IMR-90 (cell line): ENCODE measurements around the gene SLC25A41. TPM values are rescaled to one million over a fixed set of nuclear protein-coding genes. Genes with fewer than 3 reads are reported as not detected.

Experiments used
- ATAC-seq: fragments of 200-7000 bp; cut with Tn5 transposase; 2 replicates; pipeline ENCODE4 v1.9.1; 2020; ENCODE audit warnings: low read depth, mild to moderate bottlenecking, moderate library complexity
- BruUV-seq: library from RNA; stranded (reverse); fragments of 400-500 nt; replicated peaks from 2 replicates; lab custom pipeline; 2021; lab: Mats Ljungman, UMichigan
- CTCF ChIA-PET: fragments of 300-600 bp; formaldehyde crosslinking; extraction: SDS; loops from one replicate; lab custom pipeline; 2021; ENCODE audit warnings: antibody characterized with exemption; lab: Yijun Ruan, JAX
- POLR2A ChIA-PET: fragments of 300-600 bp; sonication (Branson Sonifier 250); formaldehyde crosslinking; loops from one replicate; lab custom pipeline; 2022; ENCODE audit warnings: antibody characterized with exemption; ENCODE audit not compliant: unreplicated experiment; lab: Charles Lee
- DNase-seq: peaks from one replicate; pipeline ENCODE4 v3.0.0; 2013
- H2AFZ ChIP-seq: replicated peaks from 2 replicates; pipeline ENCODE3; 2013; ENCODE audit warnings: low read length, mild to moderate bottlenecking; ENCODE audit not compliant: poor library complexity
- H2AK5ac ChIP-seq: 2 replicates; pipeline ENCODE4 v1.6.1; 2013; ENCODE audit warnings: low read depth, low read length, inconsistent platforms
- H2AK9ac ChIP-seq: replicated peaks from 2 replicates; pipeline ENCODE3; 2013; ENCODE audit warnings: mild to moderate bottlenecking, low read depth, low read length, moderate library complexity; ENCODE audit not compliant: poor library complexity
- H2BK120ac ChIP-seq: 2 replicates; pipeline ENCODE4 v1.6.1; 2013; ENCODE audit warnings: low read depth, low read length, inconsistent platforms
- H2BK15ac ChIP-seq: 3 replicates; pipeline ENCODE4 v1.6.1; 2013; ENCODE audit warnings: low read depth, low read length, inconsistent platforms
- H2BK20ac ChIP-seq: 2 replicates; pipeline ENCODE4 v1.6.1; 2013; ENCODE audit warnings: low read depth, mild to moderate bottlenecking, inconsistent platforms, low read length, moderate library complexity
- H2BK5ac ChIP-seq: 2 replicates; pipeline ENCODE4 v1.6.1; 2013; ENCODE audit warnings: mild to moderate bottlenecking, low read depth, low read length, inconsistent platforms; ENCODE audit not compliant: poor library complexity, severe bottlenecking
- H3K14ac ChIP-seq: replicated peaks from 2 replicates; pipeline ENCODE4 v1.6.1; 2013; ENCODE audit warnings: low read depth, low read length, inconsistent platforms
- H3K18ac ChIP-seq: 2 replicates; pipeline ENCODE4 v1.6.1; 2013; ENCODE audit warnings: low read depth, low read length, control low read depth
- H3K23ac ChIP-seq: 2 replicates; pipeline ENCODE4 v1.6.1; 2013; ENCODE audit warnings: low read depth, low read length, inconsistent platforms
- H3K27ac ChIP-seq: 2 replicates; pipeline ENCODE4 v1.5.1; 2013; ENCODE audit warnings: mild to moderate bottlenecking, control low read depth, low read length; ENCODE audit not compliant: insufficient read depth
- H3K27me3 ChIP-seq: 2 replicates; pipeline ENCODE4 v1.6.1; 2013; ENCODE audit warnings: low read length; ENCODE audit not compliant: control insufficient read depth, insufficient read depth
- H3K36me3 ChIP-seq: 2 replicates; pipeline ENCODE4 v1.6.1; 2013; ENCODE audit warnings: low read length, mixed read lengths; ENCODE audit not compliant: control insufficient read depth, insufficient read depth
- H3K4ac ChIP-seq: 2 replicates; pipeline ENCODE4 v1.6.1; 2013; ENCODE audit warnings: low read depth, low read length, inconsistent platforms
- H3K4me1 ChIP-seq: 2 replicates; pipeline ENCODE4 v1.6.1; 2013; ENCODE audit warnings: low read length, mixed read lengths; ENCODE audit not compliant: control insufficient read depth, insufficient read depth
- H3K4me2 ChIP-seq: 2 replicates; pipeline ENCODE4 v1.6.1; 2013; ENCODE audit warnings: low read depth, mild to moderate bottlenecking, control low read depth, low read length, moderate library complexity
- H3K4me3 ChIP-seq: 2 replicates; pipeline ENCODE4 v1.5.1; 2013; ENCODE audit warnings: low read depth, mild to moderate bottlenecking, control low read depth, low read length, moderate library complexity; ENCODE audit not compliant: insufficient read depth
- H3K56ac ChIP-seq: 2 replicates; pipeline ENCODE4 v1.6.1; 2013; ENCODE audit warnings: low read length, inconsistent platforms; ENCODE audit not compliant: insufficient read depth; ENCODE audit errors: extremely low read depth
- H3K79me1 ChIP-seq, 2 experiments: 2 replicates each; pipeline ENCODE4 v1.6.1; 2013; ENCODE audit warnings: low read length in 2 of 2, inconsistent platforms in 1 of 2, low read depth in 1 of 2
- H3K9ac ChIP-seq: 2 replicates; pipeline ENCODE4 v1.6.1; 2013; ENCODE audit warnings: low read depth, low read length, control low read depth
- H3K9me1 ChIP-seq: 2 replicates; pipeline ENCODE4 v1.6.1; 2013; ENCODE audit warnings: low read length, inconsistent platforms; ENCODE audit not compliant: insufficient read depth
- H3K9me3 ChIP-seq: 2 replicates; pipeline ENCODE4 v1.6.1; 2013; ENCODE audit warnings: low read length; ENCODE audit not compliant: control insufficient read depth, insufficient read depth
- H4K20me1 ChIP-seq: 2 replicates; pipeline ENCODE4 v1.6.1; 2013; ENCODE audit warnings: low read length, inconsistent platforms; ENCODE audit not compliant: insufficient read depth
- H4K5ac ChIP-seq: 2 replicates; pipeline ENCODE4 v1.6.1; 2013; ENCODE audit warnings: mild to moderate bottlenecking, low read depth, low read length, control low read depth
- H4K8ac ChIP-seq, 2 experiments: 2 replicates each; pipeline ENCODE4 v1.6.1; 2013; ENCODE audit warnings: low read depth in 2 of 2, low read length in 2 of 2, control low read depth in 1 of 2, inconsistent platforms in 1 of 2
- H4K91ac ChIP-seq: 2 replicates; pipeline ENCODE4 v1.6.1; 2013; ENCODE audit warnings: low read depth, low read length, inconsistent platforms; ENCODE audit not compliant: insufficient read depth
- BHLHE40 ChIP-seq: fragments of 150-350 bp; IDR thresholded peaks from 2 replicates; pipeline ENCODE4 v1.6.1; 2016; ENCODE audit warnings: mild to moderate bottlenecking, low read depth, low read length
- CEBPB ChIP-seq: IDR thresholded peaks from 2 replicates; pipeline ENCODE4 v1.6.1; 2012; ENCODE audit warnings: low read depth, low read length, improper control_type of control experiment
- CHD1 ChIP-seq: IDR thresholded peaks from 2 replicates; pipeline ENCODE4 v1.6.1; 2012; ENCODE audit warnings: low read depth, low read length, improper control_type of control experiment
- FOS ChIP-seq: fragments of 150-350 bp; IDR thresholded peaks from 2 replicates; pipeline ENCODE4 v1.6.1; 2016; ENCODE audit warnings: low read depth, low read length
- MAFK ChIP-seq: IDR thresholded peaks from 2 replicates; pipeline ENCODE4 v1.6.1; 2012; ENCODE audit warnings: low read depth, low read length, improper control_type of control experiment
- MAZ ChIP-seq: IDR thresholded peaks from 2 replicates; pipeline ENCODE4 v1.6.1; 2012; ENCODE audit warnings: low read depth, mild to moderate bottlenecking, low read length, improper control_type of control experiment, moderate library complexity, borderline replicate concordance
- MXI1 ChIP-seq: IDR thresholded peaks from 2 replicates; pipeline ENCODE4 v1.6.1; 2012; ENCODE audit warnings: low read depth, mild to moderate bottlenecking, low read length, moderate library complexity, borderline replicate concordance
- NFE2L2 ChIP-seq: fragments of 150-350 bp; IDR thresholded peaks from 2 replicates; pipeline ENCODE4 v1.6.1; 2016; ENCODE audit warnings: low read depth, mild to moderate bottlenecking, low read length
- POLR2A ChIP-seq: IDR thresholded peaks from 2 replicates; pipeline ENCODE4 v1.6.1; 2012; ENCODE audit warnings: mild to moderate bottlenecking, low read depth, low read length
- RAD21 ChIP-seq: IDR thresholded peaks from 2 replicates; pipeline ENCODE4 v1.6.1; 2012; ENCODE audit warnings: low read length, improper control_type of control experiment
- RCOR1 ChIP-seq: IDR thresholded peaks from 2 replicates; pipeline ENCODE4 v1.6.1; 2012; ENCODE audit warnings: mild to moderate bottlenecking, low read length, improper control_type of control experiment; ENCODE audit not compliant: insufficient replicate concordance
- RFX5 ChIP-seq: IDR thresholded peaks from 2 replicates; pipeline ENCODE4 v1.8.0; 2012; ENCODE audit warnings: low read depth, mild to moderate bottlenecking, low read length, moderate library complexity
- SMC3 ChIP-seq: fragments of 150-350 bp; IDR thresholded peaks from 2 replicates; pipeline ENCODE4 v1.6.1; 2016; ENCODE audit warnings: low read depth, mild to moderate bottlenecking, antibody characterized with exemption, low read length, moderate library complexity
- WGBS, 2 experiments: methylation state at CpG; one replicate each; pipeline versions ENCODE4 v1.1.5 to v1.1.7; 2013; ENCODE audit warnings: missing lambda C conversion rate in 2 of 2; ENCODE audit not compliant: insufficient read length in 1 of 2; ENCODE audit errors: extremely low coverage in 2 of 2; 5-methylcytosine and 5-hydroxymethylcytosine counted together
- dilution Hi-C: fragments of 300-500 bp; cut with HindIII; formaldehyde crosslinking; loops from one replicate; pipeline ENCODE4 v1.14.3; 2018; ENCODE audit warnings: low sequenced_read_pairs; ENCODE audit not compliant: unreplicated experiment
- in situ Hi-C: fragments of 300-500 bp; cut with MboI; formaldehyde crosslinking; loops from 3 replicates; pipeline ENCODE4 v1.14.3; 2019; ENCODE audit warnings: low sequenced_read_pairs, inconsistent platforms, mixed read lengths
- intact Hi-C: fragments of 100-400 bp; cut with micrococcal nuclease; formaldehyde crosslinking; loops from 2 replicates; pipeline ENCODE4 v1.10.0; 2022
- polyA plus RNA-seq, 3 experiments: library from polyadenylated mRNA; depleted of rRNA; stranded (reverse); fragments of >200 nt; gene quantifications; 2 replicates each; pipeline ENCODE4 v1.2.3, GENCODE V29; 2012; ENCODE audit warnings: low replicate concordance in 1 of 3
- total RNA-seq: library from RNA; depleted of rRNA; stranded (reverse); fragments of >200 nt; gene quantifications from 2 replicates; pipeline ENCODE4 v1.2.3, GENCODE V29; 2012
- TF ChIP-seq, protein P1 (sequence below): fragments of 150-350 bp; IDR thresholded peaks from 2 replicates; pipeline ENCODE4 v1.6.1; 2017; ENCODE audit warnings: mild to moderate bottlenecking, antibody characterized with exemption, low read length, low read depth
- TF ChIP-seq, protein P2 (sequence below): fragments of 150-350 bp; IDR thresholded peaks from 2 replicates; pipeline ENCODE4 v1.6.1; 2016; ENCODE audit warnings: low read depth, mild to moderate bottlenecking, low read length, moderate library complexity, borderline replicate concordance
- TF ChIP-seq, protein P3 (sequence below): conservative IDR thresholded peaks from 2 replicates; pipeline ENCODE4 v1.5.1; 2012; ENCODE audit warnings: mild to moderate bottlenecking, low read depth, low read length, improper control_type of control experiment

Gene SLC25A41
- total and polyA plus RNA-seq, 2 of the 4 experiments (the other 2 are of a cell fraction) = not detected

DNA sequence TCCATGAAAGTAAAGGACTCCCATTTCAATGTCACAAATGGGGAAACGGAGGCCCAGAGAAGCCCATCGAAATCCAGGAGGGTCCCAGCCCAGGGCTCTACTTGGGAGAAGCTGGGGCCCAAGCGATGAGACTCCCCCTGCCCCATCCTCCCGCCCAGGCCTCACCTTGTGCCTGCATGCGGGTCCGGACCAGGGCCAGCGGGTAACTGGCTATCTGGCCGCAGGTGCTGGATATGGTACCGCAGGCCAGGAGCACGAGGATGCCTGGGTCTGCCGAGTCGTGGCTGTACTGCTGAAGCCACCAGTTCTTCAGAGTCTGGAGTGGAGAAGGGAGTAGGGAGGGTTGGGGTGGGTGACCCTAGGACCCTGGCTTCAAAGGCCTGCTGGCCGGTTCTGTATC, 10.4 kb upstream of the SLC25A41 start:
- Histone ChIP-seq H3K27ac (no peak overlapping the region), H2AK9ac (no peak overlapping the region), H3K18ac (no peak overlapping the region), H3K4me3 (no peak overlapping the region), H2BK5ac (no peak overlapping the region), H2BK20ac (no peak overlapping the region), H3K4me1 (no peaks in the 10 kb centered on the region), H4K8ac (no peak overlapping the region), H3K27me3 (no peaks in the 10 kb centered on the region), H3K14ac (no peak overlapping the region), H2BK120ac (no peak overlapping the region), H3K36me3 (no peaks in the 10 kb centered on the region), H3K9me1 (no peaks in the 10 kb centered on the region), H3K79me1 (no peaks in the 10 kb centered on the region), H2BK15ac (no peak overlapping the region), H3K4ac (no peak overlapping the region), H4K20me1 (no peaks in the 10 kb centered on the region), H3K23ac (no peak overlapping the region), H3K56ac (no peak overlapping the region), H3K9me3 (no peaks in the 10 kb centered on the region; the same call in 1 of the 2 replicates), H4K91ac (no peak overlapping the region), H4K5ac (no peak overlapping the region), H3K9ac (no peak overlapping the region), H2AK5ac (no peak overlapping the region), H3K4me2 (no peak overlapping the region), H2AFZ (no peak overlapping the region)
- BruUV-seq = no TSS peak
- in situ Hi-C loops = no loop called here
- no peak for TF ChIP-seq SMC3
- no peak for TF ChIP-seq RFX5
- TF ChIP-seq RAD21 = no peak
- TF ChIP-seq, protein P1, sequence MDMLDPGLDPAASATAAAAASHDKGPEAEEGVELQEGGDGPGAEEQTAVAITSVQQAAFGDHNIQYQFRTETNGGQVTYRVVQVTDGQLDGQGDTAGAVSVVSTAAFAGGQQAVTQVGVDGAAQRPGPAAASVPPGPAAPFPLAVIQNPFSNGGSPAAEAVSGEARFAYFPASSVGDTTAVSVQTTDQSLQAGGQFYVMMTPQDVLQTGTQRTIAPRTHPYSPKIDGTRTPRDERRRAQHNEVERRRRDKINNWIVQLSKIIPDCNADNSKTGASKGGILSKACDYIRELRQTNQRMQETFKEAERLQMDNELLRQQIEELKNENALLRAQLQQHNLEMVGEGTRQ = no peak
- no peak for TF ChIP-seq POLR2A
- TF ChIP-seq CEBPB = no peak
- no peak for TF ChIP-seq FOS
- TF ChIP-seq MAZ = no peak
- TF ChIP-seq BHLHE40 = no peak
- TF ChIP-seq MAFK = no peak
- TF ChIP-seq, protein P2, sequence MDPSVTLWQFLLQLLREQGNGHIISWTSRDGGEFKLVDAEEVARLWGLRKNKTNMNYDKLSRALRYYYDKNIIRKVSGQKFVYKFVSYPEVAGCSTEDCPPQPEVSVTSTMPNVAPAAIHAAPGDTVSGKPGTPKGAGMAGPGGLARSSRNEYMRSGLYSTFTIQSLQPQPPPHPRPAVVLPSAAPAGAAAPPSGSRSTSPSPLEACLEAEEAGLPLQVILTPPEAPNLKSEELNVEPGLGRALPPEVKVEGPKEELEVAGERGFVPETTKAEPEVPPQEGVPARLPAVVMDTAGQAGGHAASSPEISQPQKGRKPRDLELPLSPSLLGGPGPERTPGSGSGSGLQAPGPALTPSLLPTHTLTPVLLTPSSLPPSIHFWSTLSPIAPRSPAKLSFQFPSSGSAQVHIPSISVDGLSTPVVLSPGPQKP = no peak
- no peak for TF ChIP-seq RCOR1
- TF ChIP-seq MXI1 = no peak
- no peak for TF ChIP-seq NFE2L2
- TF ChIP-seq CHD1 = no peak
- TF ChIP-seq, protein P3, sequence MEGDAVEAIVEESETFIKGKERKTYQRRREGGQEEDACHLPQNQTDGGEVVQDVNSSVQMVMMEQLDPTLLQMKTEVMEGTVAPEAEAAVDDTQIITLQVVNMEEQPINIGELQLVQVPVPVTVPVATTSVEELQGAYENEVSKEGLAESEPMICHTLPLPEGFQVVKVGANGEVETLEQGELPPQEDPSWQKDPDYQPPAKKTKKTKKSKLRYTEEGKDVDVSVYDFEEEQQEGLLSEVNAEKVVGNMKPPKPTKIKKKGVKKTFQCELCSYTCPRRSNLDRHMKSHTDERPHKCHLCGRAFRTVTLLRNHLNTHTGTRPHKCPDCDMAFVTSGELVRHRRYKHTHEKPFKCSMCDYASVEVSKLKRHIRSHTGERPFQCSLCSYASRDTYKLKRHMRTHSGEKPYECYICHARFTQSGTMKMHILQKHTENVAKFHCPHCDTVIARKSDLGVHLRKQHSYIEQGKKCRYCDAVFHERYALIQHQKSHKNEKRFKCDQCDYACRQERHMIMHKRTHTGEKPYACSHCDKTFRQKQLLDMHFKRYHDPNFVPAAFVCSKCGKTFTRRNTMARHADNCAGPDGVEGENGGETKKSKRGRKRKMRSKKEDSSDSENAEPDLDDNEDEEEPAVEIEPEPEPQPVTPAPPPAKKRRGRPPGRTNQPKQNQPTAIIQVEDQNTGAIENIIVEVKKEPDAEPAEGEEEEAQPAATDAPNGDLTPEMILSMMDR = no peak
- 72% methylated on average over 2 of the region's 13 CpGs; no CpG with 5 or more reads in 1 of the 2 experiments for WGBS, 2 experiments
- no peak for ATAC-seq
- intact Hi-C loops = no loop called here
- DNase-seq = no peak
- ChIA-PET CTCF (no interaction called here), POLR2A (no interaction called here)
- dilution Hi-C loops = no loop called here
